ENCODE results near the gene RPS8. TPM values are rescaled to one million over a fixed set of nuclear protein-coding genes. Genes with fewer than 3 reads are reported as not detected.

The RPS8 gene
- polyA plus RNA-seq, 4 donors = 1,153 to 3,026 (median 2,284) TPM

DNA sequence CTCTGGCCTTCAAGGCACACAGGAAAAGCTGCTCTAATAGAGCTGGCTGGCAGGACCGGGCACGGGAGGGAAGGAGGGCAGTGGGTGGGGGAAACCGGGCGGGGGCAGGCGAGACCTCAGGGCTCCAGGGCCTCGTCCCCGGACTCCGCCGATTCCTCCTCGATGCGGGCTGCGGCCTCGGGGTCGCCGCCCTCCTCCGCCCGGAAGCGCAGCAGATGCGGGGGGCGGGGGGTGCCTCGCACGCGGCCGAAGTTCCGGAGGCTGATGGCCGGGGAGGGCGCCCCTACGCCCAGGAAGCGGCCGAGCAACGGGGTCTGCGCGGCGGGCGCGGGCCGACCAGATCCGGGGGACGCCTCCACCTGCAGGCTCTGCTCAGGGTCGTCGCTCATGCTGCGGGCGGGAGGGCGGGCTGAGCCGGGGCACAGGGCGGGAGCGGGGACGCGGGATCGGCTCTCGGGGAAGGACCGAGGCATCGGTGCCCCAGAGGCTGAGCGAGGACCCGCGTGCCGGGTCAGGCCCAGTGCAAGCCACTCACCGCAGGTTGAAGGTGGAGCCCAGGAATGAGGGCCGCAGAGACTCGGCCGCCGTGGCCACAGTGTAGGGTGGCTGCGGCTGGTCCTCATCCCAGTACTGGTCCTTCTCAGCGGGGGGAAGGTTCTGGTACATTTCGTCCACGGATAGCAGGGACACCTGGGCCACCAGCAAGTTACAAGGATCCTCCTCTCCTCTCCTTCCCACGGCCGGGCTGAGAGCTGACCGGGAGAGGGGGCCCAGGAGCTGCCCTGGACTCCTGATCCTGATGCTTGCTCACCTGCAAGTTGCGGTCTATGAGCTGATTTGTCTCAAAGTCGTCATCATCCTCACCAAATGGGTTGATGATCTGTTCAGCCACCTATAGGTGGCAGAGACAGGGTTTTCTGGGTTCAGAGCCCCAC, 9.0 kb downstream of the RPS8 start:
- no peak for FAIRE-seq
- Histone ChIP-seq H3K36me3 (ENCODE audit: control insufficient read depth in 3 of 3, insufficient read depth in 2 of 3, low read depth in 1 of 3, low read length in 3 of 3) (peaks cover 0 to 23% (median 0%) of the 10 kb centered on the region in 3 donors), H3K4me1 (ENCODE audit: control insufficient read depth in 3 of 3, insufficient read depth in 2 of 3, low read depth in 1 of 3, low read length in 2 of 3) (peaks cover 0 to 28% (median 2%) of the 10 kb centered on the region in 3 donors), H3K9me3 (ENCODE audit: control insufficient read depth in 2 of 2, insufficient read depth in 1 of 2, low read depth in 1 of 2, low read length in 1 of 2) (no peaks in the 10 kb centered on the region), H3K27ac (ENCODE audit: low read depth in 1 of 3, low read length in 2 of 3) (no peak overlapping the region), H3K27me3 (ENCODE audit: control insufficient read depth in 3 of 3, insufficient read depth in 3 of 3, low read length in 3 of 3) (no peaks in the 10 kb centered on the region), H3K4me3 (ENCODE audit: low read depth in 1 of 3, low read length in 3 of 3) (peak overlapping the region in 2 of 3 donors; percentile 46 to 49)
- DNase-seq = peak; percentile 18 to 67
- 4 to 7% (median 6%) methylated on average over 42 to 71 of the region's 71 CpGs for WGBS, 3 donors

DNA sequence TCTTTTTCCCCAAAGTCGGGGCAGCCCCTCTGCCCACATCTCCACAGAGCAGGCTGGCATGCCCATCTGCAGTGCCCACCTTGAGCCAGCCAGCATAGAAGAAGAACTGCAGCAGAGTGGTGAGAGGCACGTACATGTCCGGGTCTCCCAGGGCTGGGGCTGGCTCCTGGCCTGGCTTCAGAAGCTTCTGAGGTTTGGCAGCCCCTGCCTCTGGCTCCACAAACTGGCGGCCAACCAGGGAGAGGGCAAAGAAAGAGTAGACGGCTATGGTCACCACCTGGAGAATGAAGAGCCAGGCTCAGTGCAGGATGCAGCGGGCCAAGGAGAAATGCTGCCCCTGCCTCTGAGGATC, 9.7 kb downstream of the RPS8 start:
- DNase-seq (no peak), FAIRE-seq (no peak)
- H3K27me3 ChIP-seq (ENCODE audit: control insufficient read depth in 3 of 3, insufficient read depth in 3 of 3, low read length in 3 of 3) = no peaks in the 10 kb centered on the region
- 71 to 84% (median 75%) methylated on average over 6 of the region's 6 CpGs for WGBS, 3 donors
- peaks cover 0 to 28% (median 2%) of the 10 kb centered on the region in 3 donors for H3K4me1 ChIP-seq (ENCODE audit: control insufficient read depth in 3 of 3, insufficient read depth in 2 of 3, low read depth in 1 of 3, low read length in 2 of 3)
- H3K27ac ChIP-seq (ENCODE audit: low read depth in 1 of 3, low read length in 2 of 3) = no peak overlapping the region
- H3K4me3 ChIP-seq (ENCODE audit: low read depth in 1 of 3, low read length in 3 of 3) = no peak overlapping the region
- H3K36me3 ChIP-seq (ENCODE audit: control insufficient read depth in 3 of 3, insufficient read depth in 2 of 3, low read depth in 1 of 3, low read length in 3 of 3) = peaks cover 0 to 16% (median 0%) of the 10 kb centered on the region in 3 donors
- no peaks in the 10 kb centered on the region for H3K9me3 ChIP-seq (ENCODE audit: control insufficient read depth in 2 of 2, insufficient read depth in 1 of 2, low read depth in 1 of 2, low read length in 1 of 2)

DNA sequence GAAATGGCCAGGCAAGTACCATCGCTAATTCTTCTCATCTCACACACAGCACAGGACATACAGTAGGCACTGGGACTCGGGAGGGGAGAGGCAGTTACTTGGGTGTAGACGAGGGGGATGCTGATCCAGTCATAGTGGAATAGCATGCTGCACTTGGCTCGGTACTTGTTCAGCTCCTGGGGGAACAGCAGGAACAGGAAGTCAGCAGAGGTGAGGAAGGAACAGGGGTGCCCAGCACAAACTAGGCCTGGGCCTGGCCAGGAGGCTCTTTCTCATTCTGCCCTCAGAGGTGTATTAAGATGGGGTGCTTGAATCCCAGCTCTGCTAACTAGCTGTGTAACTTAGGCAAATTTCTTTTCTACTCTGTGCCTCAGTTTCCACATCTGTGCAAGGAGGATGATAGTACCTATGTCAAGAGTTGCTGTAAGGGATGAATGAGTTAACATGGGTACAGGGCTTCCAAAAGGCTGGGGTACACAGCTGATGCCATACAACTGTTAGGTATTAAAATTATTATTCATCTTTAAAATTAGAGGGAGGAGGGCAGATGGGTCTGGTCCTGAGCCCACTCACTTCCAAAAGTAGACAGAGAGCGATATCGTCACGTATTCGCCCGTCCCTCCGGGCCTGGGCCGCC, 10.3 kb downstream of the RPS8 start:
- H3K27ac ChIP-seq (ENCODE audit: low read depth in 1 of 3, low read length in 2 of 3) = peak overlapping the region in 1 of 3 donors; percentile 10
- 31 to 37% (median 36%) methylated on average over 11 of the region's 11 CpGs for WGBS, 3 donors
- DNase-seq (no peak), FAIRE-seq (no peak)
- H3K4me1 ChIP-seq (ENCODE audit: control insufficient read depth in 3 of 3, insufficient read depth in 2 of 3, low read depth in 1 of 3, low read length in 2 of 3) = peaks cover 0 to 28% (median 2%) of the 10 kb centered on the region in 3 donors
- peaks cover 0 to 12% (median 0%) of the 10 kb centered on the region in 3 donors for H3K36me3 ChIP-seq (ENCODE audit: control insufficient read depth in 3 of 3, insufficient read depth in 2 of 3, low read depth in 1 of 3, low read length in 3 of 3)
- no peaks in the 10 kb centered on the region for H3K27me3 ChIP-seq (ENCODE audit: control insufficient read depth in 3 of 3, insufficient read depth in 3 of 3, low read length in 3 of 3)
- peak overlapping the region in 2 of 3 donors; percentile 44 to 46 for H3K4me3 ChIP-seq (ENCODE audit: low read depth in 1 of 3, low read length in 3 of 3)
- no peaks in the 10 kb centered on the region for H3K9me3 ChIP-seq (ENCODE audit: control insufficient read depth in 2 of 2, insufficient read depth in 1 of 2, low read depth in 1 of 2, low read length in 1 of 2)

DNA sequence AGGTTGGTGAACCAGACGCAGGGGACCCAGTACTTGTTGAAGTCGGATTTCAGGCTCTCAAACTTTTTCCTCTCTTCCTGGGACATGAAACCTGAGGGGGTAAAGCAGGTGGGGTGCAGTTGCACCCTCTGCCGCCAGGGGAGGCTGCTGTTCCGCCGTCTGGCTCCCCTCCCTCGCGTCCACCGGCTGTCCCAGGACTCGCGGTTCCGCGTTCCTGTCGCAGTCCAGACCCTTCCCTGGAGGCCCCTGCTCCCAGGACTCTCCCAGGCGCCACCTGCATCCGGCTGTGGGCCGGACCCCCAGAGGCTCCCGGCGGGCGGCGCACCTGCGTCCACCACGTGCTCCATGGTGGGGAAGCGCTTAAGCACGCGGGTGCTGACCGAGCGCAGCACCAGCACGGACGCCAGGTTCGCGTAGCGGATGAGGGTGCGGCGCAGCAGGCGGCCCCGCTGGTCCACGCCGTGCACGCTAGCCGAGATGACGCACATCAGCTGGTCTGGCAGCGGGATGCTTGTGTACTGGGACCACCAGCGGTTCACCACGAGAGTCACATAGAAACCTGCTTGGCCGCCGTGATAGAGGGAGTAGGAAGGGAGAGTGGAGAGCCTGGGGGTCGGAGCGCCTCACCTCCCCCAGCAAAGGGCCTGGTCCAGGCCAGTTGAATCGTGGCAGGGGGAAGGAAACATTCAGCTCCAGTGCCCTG, 10.9 kb downstream of the RPS8 start:
- H3K4me1 ChIP-seq (ENCODE audit: control insufficient read depth in 3 of 3, insufficient read depth in 2 of 3, low read depth in 1 of 3, low read length in 2 of 3) = peaks cover 0 to 28% (median 2%) of the 10 kb centered on the region in 3 donors
- no peak for FAIRE-seq
- peaks cover 0 to 6% (median 0%) of the 10 kb centered on the region in 3 donors for H3K36me3 ChIP-seq (ENCODE audit: control insufficient read depth in 3 of 3, insufficient read depth in 2 of 3, low read depth in 1 of 3, low read length in 3 of 3)
- no peaks in the 10 kb centered on the region for H3K27me3 ChIP-seq (ENCODE audit: control insufficient read depth in 3 of 3, insufficient read depth in 3 of 3, low read length in 3 of 3)
- peak; percentile 68 to 91 for DNase-seq
- peak overlapping the region in 2 of 3 donors; percentile 44 to 46 for H3K4me3 ChIP-seq (ENCODE audit: low read depth in 1 of 3, low read length in 3 of 3)
- peak overlapping the region; percentile 10 to 56 (median 34) for H3K27ac ChIP-seq (ENCODE audit: low read depth in 1 of 3, low read length in 2 of 3)
- WGBS, 3 donors = 6 to 7% (median 7%) methylated on average over 39 to 49 of the region's 49 CpGs
- no peaks in the 10 kb centered on the region for H3K9me3 ChIP-seq (ENCODE audit: control insufficient read depth in 2 of 2, insufficient read depth in 1 of 2, low read depth in 1 of 2, low read length in 1 of 2)

GRCh38 chr1:44786841-44787426, 11.6 kb downstream of the RPS8 start:
- peak in 1 of 2 donors; percentile 3 for DNase-seq
- Histone ChIP-seq H3K4me1 (ENCODE audit: control insufficient read depth in 3 of 3, insufficient read depth in 2 of 3, low read depth in 1 of 3, low read length in 2 of 3) (peaks cover 0 to 28% (median 2%) of the 10 kb centered on the region in 3 donors), H3K9me3 (ENCODE audit: control insufficient read depth in 2 of 2, insufficient read depth in 1 of 2, low read depth in 1 of 2, low read length in 1 of 2) (no peaks in the 10 kb centered on the region), H3K4me3 (ENCODE audit: low read depth in 1 of 3, low read length in 3 of 3) (no peak overlapping the region), H3K27me3 (ENCODE audit: control insufficient read depth in 3 of 3, insufficient read depth in 3 of 3, low read length in 3 of 3) (no peaks in the 10 kb centered on the region), H3K36me3 (ENCODE audit: control insufficient read depth in 3 of 3, insufficient read depth in 2 of 3, low read depth in 1 of 3, low read length in 3 of 3) (peaks cover 0 to 5% (median 0%) of the 10 kb centered on the region in 3 donors), H3K27ac (ENCODE audit: low read depth in 1 of 3, low read length in 2 of 3) (peak overlapping the region; percentile 10 to 56 (median 34))
- no peak for FAIRE-seq
- 75 to 86% (median 80%) methylated on average over 9 of the region's 9 CpGs for WGBS, 3 donors

GRCh38 chr1:44787506-44787905, 12.2 kb downstream of the RPS8 start:
- H3K4me1 ChIP-seq (ENCODE audit: control insufficient read depth in 3 of 3, insufficient read depth in 2 of 3, low read depth in 1 of 3, low read length in 2 of 3) = peaks cover 0 to 28% (median 2%) of the 10 kb centered on the region in 3 donors
- FAIRE-seq (no peak), DNase-seq (no peak)
- H3K4me3 ChIP-seq (ENCODE audit: low read depth in 1 of 3, low read length in 3 of 3) = no peak overlapping the region
- no peak overlapping the region for H3K27ac ChIP-seq (ENCODE audit: low read depth in 1 of 3, low read length in 2 of 3)
- H3K36me3 ChIP-seq (ENCODE audit: control insufficient read depth in 3 of 3, insufficient read depth in 2 of 3, low read depth in 1 of 3, low read length in 3 of 3) = peaks cover 0 to 5% (median 0%) of the 10 kb centered on the region in 3 donors
- H3K9me3 ChIP-seq (ENCODE audit: control insufficient read depth in 2 of 2, insufficient read depth in 1 of 2, low read depth in 1 of 2, low read length in 1 of 2) = no peaks in the 10 kb centered on the region
- 93 to 96% (median 94%) methylated on average over 10 of the region's 10 CpGs for WGBS, 3 donors
- no peaks in the 10 kb centered on the region for H3K27me3 ChIP-seq (ENCODE audit: control insufficient read depth in 3 of 3, insufficient read depth in 3 of 3, low read length in 3 of 3)

GRCh38 chr1:44788120-44788860, 12.9 kb downstream of the RPS8 start, which contains the start of gene BEST4:
Gene BEST4 (minus strand): TSS chr1:44788170. CDS start chr1:44787705, 465 bp downstream.
- FAIRE-seq = no peak
- Histone ChIP-seq H3K9me3 (ENCODE audit: control insufficient read depth in 2 of 2, insufficient read depth in 1 of 2, low read depth in 1 of 2, low read length in 1 of 2) (no peaks in the 10 kb centered on the region), H3K27me3 (ENCODE audit: control insufficient read depth in 3 of 3, insufficient read depth in 3 of 3, low read length in 3 of 3) (no peaks in the 10 kb centered on the region), H3K27ac (ENCODE audit: low read depth in 1 of 3, low read length in 2 of 3) (no peak within 1 kb of the TSS), H3K4me3 (ENCODE audit: low read depth in 1 of 3, low read length in 3 of 3) (no peak within 1 kb of the TSS), H3K36me3 (ENCODE audit: control insufficient read depth in 3 of 3, insufficient read depth in 2 of 3, low read depth in 1 of 3, low read length in 3 of 3) (peaks cover 0 to 2% (median 0%) of the 10 kb centered on the region in 3 donors), H3K4me1 (ENCODE audit: control insufficient read depth in 3 of 3, insufficient read depth in 2 of 3, low read depth in 1 of 3, low read length in 2 of 3) (peaks cover 0 to 28% (median 2%) of the 10 kb centered on the region in 3 donors)
- WGBS, 3 donors = 75 to 80% (median 79%) methylated on average over 9 of the region's 9 CpGs
- DNase-seq = no peak
